A549 treated with dexamethasone at 1 μM for 4 hours (cell line): ENCODE results near the gene NUDT5. TPM values are rescaled to one million over a fixed set of nuclear protein-coding genes. Genes with fewer than 3 reads are reported as not detected.

Experiments
- total RNA-seq: library from RNA; stranded (reverse); fragments of 200-300 nt; extraction: Qiagen RNA extraction; gene quantifications from 5 replicates; pipeline ENCODE4 v1.2.3, GENCODE V29; 2022

Gene NUDT5
- total RNA-seq, result 143 to 187 TPM (median 148 TPM) in 5 replicates

DNA sequence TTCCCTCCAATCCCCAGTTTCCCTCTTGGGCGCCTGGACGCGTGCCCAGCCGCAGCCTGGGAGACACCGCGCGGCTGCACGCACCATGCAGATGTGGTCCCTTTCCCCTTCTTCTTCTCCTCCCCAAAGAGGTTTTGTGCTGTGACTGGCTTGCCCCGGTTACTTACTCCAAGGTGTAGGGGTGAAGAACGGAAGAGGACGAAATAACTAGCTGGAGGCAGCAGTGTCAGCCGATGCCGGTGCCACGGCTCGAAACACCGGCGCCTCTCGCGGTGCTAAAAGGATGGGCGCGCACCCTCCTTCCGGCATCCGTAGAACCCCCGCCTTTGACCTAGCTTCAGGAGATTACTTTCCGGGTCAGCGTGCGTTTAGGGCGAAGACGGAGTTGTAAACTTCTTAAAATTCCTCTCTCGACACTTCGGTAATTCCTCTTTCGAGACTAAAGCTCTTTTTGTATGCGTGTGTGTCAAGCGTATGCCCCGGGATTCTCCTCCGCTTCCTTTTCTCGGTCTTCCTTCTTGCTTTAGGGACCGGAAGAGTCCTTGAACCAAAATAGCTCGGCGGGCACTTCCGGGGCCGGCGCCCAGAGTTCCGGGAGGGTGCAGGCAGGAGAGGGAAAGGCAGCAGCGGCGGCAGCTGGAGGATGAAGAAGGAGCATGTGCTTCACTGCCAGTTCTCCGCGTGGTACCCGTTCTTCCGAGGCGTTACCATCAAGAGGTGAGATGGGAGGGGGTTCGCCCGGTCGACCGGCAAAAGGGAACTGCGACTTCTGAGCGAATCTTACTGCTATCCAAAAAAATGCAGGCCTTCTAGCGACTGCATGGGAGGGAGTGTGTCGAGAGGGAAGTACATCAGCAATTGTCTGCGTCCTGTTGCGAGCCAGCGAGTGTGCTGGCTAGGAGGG, at the start of gene NUDT5, which contains the start of gene CDC123:
NUDT5 (minus strand) TSS at position 289 of the 904 bp plus-strand sequence. CDS start 9,600 bp downstream, outside the sequence.
CDC123 (plus strand) TSS at position 586 of the 904 bp plus-strand sequence; CDS start at position 644, 58 bp downstream.

DNA sequence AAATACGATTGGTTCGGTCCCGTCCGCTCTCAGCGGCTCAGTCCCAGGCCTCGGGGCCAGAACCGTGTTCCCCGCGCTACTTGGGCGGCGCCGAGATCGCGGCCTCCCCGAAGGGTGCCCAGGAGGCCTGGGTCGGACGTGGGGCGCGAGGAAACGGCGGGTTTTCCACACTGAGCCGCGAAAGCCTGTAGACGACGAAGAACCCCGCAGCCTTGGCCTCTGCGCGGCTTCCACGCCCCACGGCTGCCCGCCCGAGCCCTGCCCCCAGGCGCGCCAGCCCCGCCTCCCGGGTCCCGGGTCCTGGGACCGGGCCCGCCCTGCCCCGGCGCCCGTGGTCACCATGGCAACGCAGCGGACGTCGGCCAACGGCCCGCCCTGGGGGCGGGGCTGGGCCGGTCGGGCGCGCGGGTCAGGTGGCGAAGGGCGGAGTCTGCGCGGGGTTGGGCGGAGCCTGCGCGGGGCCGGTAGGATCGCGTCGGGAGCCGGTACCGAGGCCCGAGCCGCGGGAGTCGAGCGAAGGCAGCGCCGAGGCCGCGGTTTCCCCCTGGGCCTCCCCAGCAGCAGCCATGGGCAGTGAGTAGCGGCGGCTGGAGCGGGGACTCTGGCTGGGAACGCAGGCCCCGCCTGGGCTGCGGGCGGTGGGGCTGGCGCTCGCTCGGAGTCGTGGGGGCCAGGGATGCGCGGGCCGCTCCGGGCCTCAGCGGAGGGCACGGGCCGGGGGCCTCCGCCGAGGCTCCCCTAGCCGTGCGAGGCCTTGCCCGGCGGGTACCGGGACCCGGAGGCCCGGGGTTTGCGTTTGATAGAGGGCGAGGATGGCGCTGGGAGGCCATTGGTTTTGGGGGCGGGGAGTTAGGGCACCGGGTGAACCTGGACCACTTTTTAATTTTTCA, 66.2 kb downstream of the NUDT5 start, which contains the start of gene SEC61A2:
SEC61A2 (plus strand) TSS at position 456 of the 890 bp plus-strand sequence; CDS start at position 567, 111 bp downstream.

Other genes with a start within 250 kb of the NUDT5 start
- gene UPF2, start 153.1 kb downstream of the NUDT5 start, total RNA-seq, result 13.9 to 19.5 TPM (median 16.1 TPM) in 5 replicates
- 7.8 to 10.8 TPM (median 9.8 TPM) in 5 replicates for gene DHTKD1, start 126.9 kb downstream of the NUDT5 start, total RNA-seq
- gene SEC61A2, start 66.2 kb downstream of the NUDT5 start, total RNA-seq, result 11.4 to 12.7 TPM (median 12.0 TPM) in 5 replicates
- 123 to 167 TPM (median 130 TPM) in 5 replicates for gene CDC123, start 297 bp upstream of the NUDT5 start, total RNA-seq
- 6.5 to 9.4 TPM (median 8.0 TPM) in 5 replicates for gene CAMK1D, start 153.7 kb upstream of the NUDT5 start, total RNA-seq